ENCODE measurements around the gene SLC9C1.

Gene SLC9C1

GRCh38 chr3:112149136-112149535, 144.9 kb downstream of the SLC9C1 start:
- H3K4ac ChIP-seq (ENCODE audit: low read depth in 1 of 2, low read length in 2 of 2) = no peak overlapping the region
- H2BK5ac ChIP-seq (ENCODE audit: low read depth, low read length, poor library complexity, severe bottlenecking) = no peak overlapping the region

GRCh38 chr3:112143689-112144088, 150.3 kb downstream of the SLC9C1 start:
- H2BK120ac ChIP-seq (ENCODE audit: low read depth, low read length) = no peak overlapping the region
- no peak overlapping the region for H3K4ac ChIP-seq (ENCODE audit: low read depth in 1 of 2, low read length in 2 of 2)
- DNase-seq = no peak
- H3K14ac ChIP-seq (ENCODE audit: low read length in 2 of 2) = no peak overlapping the region
- peaks cover 15% of the 10 kb centered on the region for H3K9me3 ChIP-seq (ENCODE audit: control insufficient read depth, low read length)
- no peak overlapping the region for H2BK5ac ChIP-seq (ENCODE audit: low read depth, low read length, poor library complexity, severe bottlenecking)
- H2AK5ac ChIP-seq (ENCODE audit: low read length, severe bottlenecking) = no peak overlapping the region
- no peaks in the 10 kb centered on the region for H3K27me3 ChIP-seq (ENCODE audit: control insufficient read depth in 1 of 2, insufficient read depth in 1 of 2, low read length in 2 of 2)
- H3K9ac ChIP-seq (ENCODE audit: low read length) = no peak overlapping the region
- no peak overlapping the region for H2AFZ ChIP-seq (ENCODE audit: low read depth, low read length)
- H2BK15ac ChIP-seq (ENCODE audit: low read depth, poor library complexity, severe bottlenecking) = no peak overlapping the region
- no peak overlapping the region for H3K23ac ChIP-seq (ENCODE audit: low read length in 2 of 2)
- no peaks in the 10 kb centered on the region for H3K79me1 ChIP-seq (replicated peaks; ENCODE audit: low read length, poor library complexity, severe bottlenecking)
- H3K4me3 ChIP-seq (ENCODE audit: insufficient read depth in 1 of 2, low read depth in 1 of 2, low read length in 2 of 2) = no peak overlapping the region
- no peak overlapping the region for H4K8ac ChIP-seq (ENCODE audit: low read length)
- H3K27ac ChIP-seq (ENCODE audit: low read length, poor library complexity, severe bottlenecking) = no peak overlapping the region
- H4K91ac ChIP-seq (ENCODE audit: low read length) = no peak overlapping the region
- H3K36me3 ChIP-seq (ENCODE audit: control insufficient read depth in 1 of 2, insufficient read depth in 2 of 2, low read depth in 1 of 2, low read length in 2 of 2) = peaks cover 0 to 3% of the 10 kb centered on the region in 2 experiments
- H3K4me2 ChIP-seq (ENCODE audit: low read length, poor library complexity, severe bottlenecking) = no peak overlapping the region
- no peaks in the 10 kb centered on the region for H3K4me1 ChIP-seq (ENCODE audit: control insufficient read depth, insufficient read depth, low read depth, low read length)
- no peak overlapping the region for H2BK12ac ChIP-seq (ENCODE audit: low read length in 2 of 2)
- WGBS = 76% methylated on average over 1 of the region's 1 CpG
- no peak overlapping the region for H3K18ac ChIP-seq (ENCODE audit: low read depth in 1 of 2, low read length in 2 of 2)

More at GRCh38 chr3:112149136-112149535, 144.9 kb downstream of the SLC9C1 start:
- Histone ChIP-seq H4K91ac (ENCODE audit: low read length) (no peak overlapping the region), H3K18ac (ENCODE audit: low read depth in 1 of 2, low read length in 2 of 2) (no peak overlapping the region), H4K8ac (ENCODE audit: low read length) (no peak overlapping the region), H3K14ac (ENCODE audit: low read length in 2 of 2) (no peak overlapping the region), H3K4me2 (ENCODE audit: low read length, poor library complexity, severe bottlenecking) (no peak overlapping the region), H2AFZ (ENCODE audit: low read depth, low read length) (no peak overlapping the region), H3K9ac (ENCODE audit: low read length) (no peak overlapping the region), H2BK15ac (ENCODE audit: low read depth, poor library complexity, severe bottlenecking) (no peak overlapping the region), H2AK5ac (ENCODE audit: low read length, severe bottlenecking) (no peak overlapping the region), H3K27me3 (ENCODE audit: control insufficient read depth in 1 of 2, insufficient read depth in 1 of 2, low read length in 2 of 2) (no peaks in the 10 kb centered on the region), H3K9me3 (ENCODE audit: control insufficient read depth, low read length) (peaks cover 25% of the 10 kb centered on the region), H2BK120ac (ENCODE audit: low read depth, low read length) (no peak overlapping the region), H3K23ac (ENCODE audit: low read length in 2 of 2) (no peak overlapping the region), H3K27ac (ENCODE audit: low read length, poor library complexity, severe bottlenecking) (no peak overlapping the region), H3K4me3 (ENCODE audit: insufficient read depth in 1 of 2, low read depth in 1 of 2, low read length in 2 of 2) (no peak overlapping the region), H3K36me3 (ENCODE audit: control insufficient read depth in 1 of 2, insufficient read depth in 2 of 2, low read depth in 1 of 2, low read length in 2 of 2) (peaks cover 0 to 11% of the 10 kb centered on the region in 2 experiments), H3K79me1 (replicated peaks; ENCODE audit: low read length, poor library complexity, severe bottlenecking) (no peaks in the 10 kb centered on the region), H3K4me1 (ENCODE audit: control insufficient read depth, insufficient read depth, low read depth, low read length) (no peaks in the 10 kb centered on the region), H2BK12ac (ENCODE audit: low read length in 2 of 2) (no peak overlapping the region)
- no peak for DNase-seq
- 91% methylated on average over 1 of the region's 1 CpG for WGBS

GRCh38 chr3:112143251-112143650, 150.8 kb downstream of the SLC9C1 start:
- WGBS = 63% methylated on average over 1 of the region's 1 CpG
- no peak overlapping the region for H4K91ac ChIP-seq (ENCODE audit: low read length)
- no peak overlapping the region for H2AK5ac ChIP-seq (ENCODE audit: low read length, severe bottlenecking)
- H2BK120ac ChIP-seq (ENCODE audit: low read depth, low read length) = no peak overlapping the region
- no peaks in the 10 kb centered on the region for H3K79me1 ChIP-seq (replicated peaks; ENCODE audit: low read length, poor library complexity, severe bottlenecking)
- DNase-seq = peak; percentile 36
- no peak overlapping the region for H4K8ac ChIP-seq (ENCODE audit: low read length)
- H2BK12ac ChIP-seq (ENCODE audit: low read length in 2 of 2) = no peak overlapping the region
- no peak overlapping the region for H2BK5ac ChIP-seq (ENCODE audit: low read depth, low read length, poor library complexity, severe bottlenecking)
- no peak overlapping the region for H2BK15ac ChIP-seq (ENCODE audit: low read depth, poor library complexity, severe bottlenecking)
- H3K36me3 ChIP-seq (ENCODE audit: control insufficient read depth in 1 of 2, insufficient read depth in 2 of 2, low read depth in 1 of 2, low read length in 2 of 2) = no peaks in the 10 kb centered on the region
- no peak overlapping the region for H3K23ac ChIP-seq (ENCODE audit: low read length in 2 of 2)
- no peak overlapping the region for H3K4me3 ChIP-seq (ENCODE audit: insufficient read depth in 1 of 2, low read depth in 1 of 2, low read length in 2 of 2)
- no peaks in the 10 kb centered on the region for H3K27me3 ChIP-seq (ENCODE audit: control insufficient read depth in 1 of 2, insufficient read depth in 1 of 2, low read length in 2 of 2)
- no peak overlapping the region for H3K14ac ChIP-seq (ENCODE audit: low read length in 2 of 2)
- no peak overlapping the region for H3K18ac ChIP-seq (ENCODE audit: low read depth in 1 of 2, low read length in 2 of 2)
- H3K4me2 ChIP-seq (ENCODE audit: low read length, poor library complexity, severe bottlenecking) = no peak overlapping the region
- H3K4me1 ChIP-seq (ENCODE audit: control insufficient read depth, insufficient read depth, low read depth, low read length) = no peaks in the 10 kb centered on the region
- no peak overlapping the region for H3K27ac ChIP-seq (ENCODE audit: low read length, poor library complexity, severe bottlenecking)
- peaks cover 15% of the 10 kb centered on the region for H3K9me3 ChIP-seq (ENCODE audit: control insufficient read depth, low read length)
- H2AFZ ChIP-seq (ENCODE audit: low read depth, low read length) = no peak overlapping the region
- H3K4ac ChIP-seq (ENCODE audit: low read depth in 1 of 2, low read length in 2 of 2) = no peak overlapping the region
- no peak overlapping the region for H3K9ac ChIP-seq (ENCODE audit: low read length)

GRCh38 chr3:112141293-112141692, 152.7 kb downstream of the SLC9C1 start:
- Histone ChIP-seq H3K4me2 (ENCODE audit: low read length, poor library complexity, severe bottlenecking) (no peak overlapping the region), H3K9ac (ENCODE audit: low read length) (no peak overlapping the region), H3K4ac (ENCODE audit: low read depth in 1 of 2, low read length in 2 of 2) (no peak overlapping the region), H3K79me1 (replicated peaks; ENCODE audit: low read length, poor library complexity, severe bottlenecking) (no peaks in the 10 kb centered on the region), H3K18ac (ENCODE audit: low read depth in 1 of 2, low read length in 2 of 2) (no peak overlapping the region), H3K27me3 (ENCODE audit: control insufficient read depth in 1 of 2, insufficient read depth in 1 of 2, low read length in 2 of 2) (no peaks in the 10 kb centered on the region), H2AK5ac (ENCODE audit: low read length, severe bottlenecking) (no peak overlapping the region), H3K4me1 (ENCODE audit: control insufficient read depth, insufficient read depth, low read depth, low read length) (no peaks in the 10 kb centered on the region), H3K4me3 (ENCODE audit: insufficient read depth in 1 of 2, low read depth in 1 of 2, low read length in 2 of 2) (no peak overlapping the region), H2BK15ac (ENCODE audit: low read depth, poor library complexity, severe bottlenecking) (no peak overlapping the region), H3K14ac (ENCODE audit: low read length in 2 of 2) (no peak overlapping the region), H4K91ac (ENCODE audit: low read length) (no peak overlapping the region), H2AFZ (ENCODE audit: low read depth, low read length) (no peak overlapping the region), H3K36me3 (ENCODE audit: control insufficient read depth in 1 of 2, insufficient read depth in 2 of 2, low read depth in 1 of 2, low read length in 2 of 2) (no peaks in the 10 kb centered on the region), H2BK12ac (ENCODE audit: low read length in 2 of 2) (no peak overlapping the region), H4K8ac (ENCODE audit: low read length) (no peak overlapping the region), H3K27ac (ENCODE audit: low read length, poor library complexity, severe bottlenecking) (no peak overlapping the region), H3K9me3 (ENCODE audit: control insufficient read depth, low read length) (peaks cover 3% of the 10 kb centered on the region), H2BK5ac (ENCODE audit: low read depth, low read length, poor library complexity, severe bottlenecking) (no peak overlapping the region), H3K23ac (ENCODE audit: low read length in 2 of 2) (no peak overlapping the region), H2BK120ac (ENCODE audit: low read depth, low read length) (no peak overlapping the region)
- no CpG with 5 or more reads among the region's 2 CpGs for WGBS
- no peak for DNase-seq
